Activated CD8-positive, alpha-beta memory T cell treated with anti-CD3 and anti-CD28 coated beads, Interleukin-2, amount 50 U/mL, for 48 hours (primary cell): ENCODE results near the gene GDF11.

ENCODE experiments used
- DNase-seq: peaks from one replicate; pipeline ENCODE4 v3.0.0-alpha.2; 2020

GDF11 gene

GRCh38 chr12:55707841-55708694 lies 34.9 kb upstream of the GDF11 start, which contains the start of gene ITGA7:
Gene ITGA7, minus strand, starts transcription at chr12:55707904. Its CDS starts 222 bp downstream, at chr12:55707682.
- DNase-seq: peak; percentile 76

- no peak for DNase-seq
Observed at GRCh38 chr12:55708695-55709233, 34.2 kb upstream of the GDF11 start.

DNA sequence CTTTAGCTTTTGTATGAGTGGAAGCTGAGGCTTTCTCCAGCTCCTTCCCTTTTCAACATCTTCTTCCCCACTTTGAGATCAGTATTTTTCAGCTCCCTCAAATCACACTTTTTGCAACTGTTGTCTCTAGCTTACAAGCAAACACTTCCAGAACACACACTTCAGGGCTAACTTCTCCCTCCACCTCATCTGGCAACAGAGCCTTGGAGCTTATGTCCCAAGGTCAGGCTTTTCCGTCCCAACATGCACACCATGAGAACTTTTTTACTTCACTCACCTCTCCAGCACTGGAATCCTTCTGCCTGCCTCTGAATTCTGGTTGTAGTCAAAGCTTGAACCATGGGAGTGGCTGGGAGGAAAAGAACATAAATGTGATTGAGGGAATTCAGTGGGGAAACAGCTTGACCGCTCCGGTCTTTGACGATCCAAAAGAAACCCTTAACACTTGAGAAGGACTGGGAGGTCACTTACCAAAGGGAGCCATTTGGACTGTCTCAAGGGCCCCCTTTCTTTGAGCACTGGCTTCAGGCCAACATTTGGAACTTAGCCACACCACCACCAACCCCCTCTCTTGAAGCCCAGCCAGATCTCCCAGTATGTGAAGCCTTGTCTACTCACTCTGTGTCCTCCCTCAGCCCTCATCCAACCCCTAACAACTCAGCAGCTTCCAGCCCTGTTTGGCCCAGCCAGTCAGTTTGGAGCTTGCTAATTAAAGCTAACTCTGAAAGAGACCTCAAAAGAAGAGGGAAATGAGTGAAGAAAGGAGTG lies 31.0 kb upstream of the GDF11 start:
- no peak for DNase-seq

- no peak for DNase-seq
Observed at GRCh38 chr12:55712700-55713415, 30.1 kb upstream of the GDF11 start.

DNA sequence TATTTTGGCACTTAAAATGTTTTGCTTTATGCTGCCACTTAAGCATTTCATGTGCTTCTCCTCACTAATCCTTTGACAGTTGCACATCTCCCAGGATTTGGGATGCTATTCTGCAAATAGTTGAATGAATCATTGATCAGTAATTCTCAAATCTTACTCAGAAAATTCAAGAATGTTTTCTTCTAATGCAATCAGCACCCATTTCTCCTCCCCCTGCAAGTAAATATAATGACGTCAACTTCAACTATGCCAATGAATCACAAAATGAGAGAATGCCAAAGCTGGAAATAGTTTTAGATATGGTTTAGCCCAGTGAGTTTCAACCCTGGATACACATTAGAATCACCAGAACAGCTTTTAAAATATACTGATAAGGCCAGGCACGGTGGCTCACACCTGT lies 29.2 kb upstream of the GDF11 start:
- no peak for DNase-seq

- no peak for DNase-seq
Observed at GRCh38 chr12:55715169-55715764, 27.7 kb upstream of the GDF11 start.

DNA sequence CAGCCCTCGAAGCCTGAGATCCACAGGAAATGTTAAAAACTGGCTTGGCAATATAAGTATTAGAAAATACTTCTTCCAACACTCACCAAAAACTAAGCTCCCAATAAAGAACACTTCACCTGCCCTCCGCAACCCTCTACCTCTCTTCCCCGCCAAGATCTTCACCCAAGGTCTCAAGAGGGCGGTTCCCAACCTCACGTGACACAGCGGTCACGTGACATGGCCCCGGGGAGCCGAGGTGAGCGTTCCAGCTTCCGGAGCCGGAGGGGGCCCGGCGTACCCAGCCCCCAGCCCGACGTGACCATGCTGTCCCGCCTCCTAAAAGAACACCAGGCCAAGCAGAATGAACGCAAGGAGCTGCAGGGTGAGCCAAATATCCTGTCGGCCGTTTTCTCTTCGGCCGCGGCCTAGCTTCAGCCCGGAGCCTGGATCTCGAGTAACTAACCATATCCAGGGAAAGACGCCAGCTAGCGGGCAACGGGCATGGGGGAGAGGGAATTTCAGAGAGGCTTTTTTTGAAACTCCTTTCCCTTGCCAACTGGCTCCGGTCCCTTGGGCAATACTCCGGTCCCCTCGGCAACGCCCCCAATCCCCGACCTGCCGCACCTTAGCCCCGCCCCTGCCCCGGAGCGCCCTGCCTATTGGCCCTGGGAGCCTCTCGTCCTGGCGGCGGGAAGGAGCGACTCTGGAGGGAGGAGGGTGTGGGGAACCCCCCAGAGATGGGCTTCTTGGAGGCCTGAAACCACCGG lies 26.9 kb upstream of the GDF11 start, which contains the start of gene BLOC1S1:
Gene BLOC1S1 (plus strand): TSS at position 214 of the 749 bp plus-strand sequence. CDS start 6 bp downstream, at position 220.
- peak; percentile 99 for DNase-seq

- no peak for DNase-seq
Observed at GRCh38 chr12:55716582-55716957, 26.4 kb upstream of the GDF11 start.

GRCh38 chr12:55717011-55718007 lies 25.6 kb upstream of the GDF11 start:
- no peak for DNase-seq

- no peak for DNase-seq
Observed at GRCh38 chr12:55718015-55718414, 24.9 kb upstream of the GDF11 start.

- DNase-seq: no peak
Observed at GRCh38 chr12:55718624-55719275, 24.2 kb upstream of the GDF11 start.

DNA sequence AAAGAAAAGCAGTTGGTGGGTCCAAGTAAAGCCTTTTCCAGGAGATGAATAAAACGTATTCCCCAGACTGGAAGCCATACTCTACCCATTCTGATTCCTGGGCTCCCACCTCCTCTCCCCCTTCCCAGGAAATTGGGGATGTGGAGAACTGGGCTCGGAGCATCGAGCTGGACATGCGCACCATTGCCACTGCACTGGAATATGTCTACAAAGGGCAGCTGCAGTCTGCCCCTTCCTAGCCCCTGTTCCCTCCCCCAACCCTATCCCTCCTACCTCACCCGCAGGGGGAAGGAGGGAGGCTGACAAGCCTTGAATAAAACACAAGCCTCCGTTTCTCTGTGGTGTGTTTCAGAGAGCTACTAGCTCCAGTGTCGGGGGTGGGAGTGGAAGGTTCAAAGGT lies 23.6 kb upstream of the GDF11 start:
- DNase-seq: no peak

DNA sequence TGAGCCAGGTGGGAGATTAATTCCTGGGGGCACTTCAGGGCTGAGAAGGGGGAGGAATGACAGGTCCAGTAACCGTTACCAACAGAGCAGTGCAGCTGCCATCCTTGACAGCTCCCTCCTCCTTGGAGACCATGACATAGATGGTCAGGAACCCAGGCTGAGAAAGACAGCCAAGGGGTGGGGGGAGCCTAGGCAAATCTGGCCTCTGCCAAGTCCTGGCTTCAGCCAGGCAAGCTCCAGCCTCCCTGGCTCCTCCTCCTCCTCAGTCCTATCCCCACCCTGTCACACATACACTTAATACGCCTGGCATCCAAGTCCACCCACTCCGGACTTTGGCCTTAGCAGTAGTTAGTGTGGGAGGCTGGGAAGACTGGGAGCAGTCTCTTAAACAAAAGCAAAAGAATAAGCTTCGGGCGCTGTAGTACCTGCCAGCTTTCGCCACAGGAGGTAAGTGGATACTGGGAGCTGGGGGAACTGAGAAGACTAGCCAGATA lies 22.8 kb upstream of the GDF11 start, which contains the start of gene RDH5:
Gene RDH5 (plus strand): TSS at position 323 of the 494 bp plus-strand sequence. CDS start 792 bp downstream, outside the sequence.
- DNase-seq: no peak

- no peak for DNase-seq
Observed at GRCh38 chr12:55720894-55721444, 22.0 kb upstream of the GDF11 start.

DNA sequence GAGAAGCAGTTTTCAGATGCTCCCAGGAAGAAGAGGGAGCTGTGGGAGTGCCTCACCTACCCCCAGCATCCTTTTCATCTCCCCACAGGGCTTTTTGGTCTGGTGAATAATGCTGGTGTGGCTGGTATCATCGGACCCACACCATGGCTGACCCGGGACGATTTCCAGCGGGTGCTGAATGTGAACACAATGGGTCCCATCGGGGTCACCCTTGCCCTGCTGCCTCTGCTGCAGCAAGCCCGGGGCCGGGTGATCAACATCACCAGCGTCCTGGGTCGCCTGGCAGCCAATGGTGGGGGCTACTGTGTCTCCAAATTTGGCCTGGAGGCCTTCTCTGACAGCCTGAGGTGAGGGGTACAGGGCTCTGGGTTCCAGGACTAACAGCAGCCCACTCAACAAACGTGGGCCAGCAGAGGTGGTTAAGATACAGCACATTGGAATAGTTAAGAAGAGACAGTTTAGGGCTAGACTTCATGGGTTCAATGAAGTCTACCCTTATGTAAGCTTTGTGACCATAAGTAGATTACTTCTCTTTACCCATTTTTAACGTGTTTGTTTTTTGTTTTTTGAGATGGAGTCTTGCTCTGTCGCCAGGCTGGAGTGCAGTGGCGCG lies 21.2 kb upstream of the GDF11 start:
- DNase-seq: no peak

DNA sequence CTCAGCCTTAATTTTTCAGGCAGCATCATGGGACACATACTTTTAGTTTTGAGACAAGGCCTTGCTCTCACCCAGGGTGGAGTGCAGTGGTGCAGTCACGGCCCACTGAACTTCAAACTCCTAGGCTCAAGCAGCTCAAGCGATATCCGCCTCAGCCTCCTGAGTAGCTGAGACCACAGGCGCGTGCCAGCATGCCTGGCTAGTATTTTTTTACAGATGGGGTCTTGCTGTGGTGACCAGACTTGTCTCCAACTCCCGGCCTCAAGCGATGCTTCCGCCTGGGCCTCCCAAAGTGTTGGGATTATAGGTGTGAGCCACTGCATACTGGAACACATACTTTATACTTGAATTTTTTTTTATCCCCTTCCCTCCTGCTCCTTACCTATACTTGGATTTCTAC lies 20.0 kb upstream of the GDF11 start:
- no peak for DNase-seq

DNA sequence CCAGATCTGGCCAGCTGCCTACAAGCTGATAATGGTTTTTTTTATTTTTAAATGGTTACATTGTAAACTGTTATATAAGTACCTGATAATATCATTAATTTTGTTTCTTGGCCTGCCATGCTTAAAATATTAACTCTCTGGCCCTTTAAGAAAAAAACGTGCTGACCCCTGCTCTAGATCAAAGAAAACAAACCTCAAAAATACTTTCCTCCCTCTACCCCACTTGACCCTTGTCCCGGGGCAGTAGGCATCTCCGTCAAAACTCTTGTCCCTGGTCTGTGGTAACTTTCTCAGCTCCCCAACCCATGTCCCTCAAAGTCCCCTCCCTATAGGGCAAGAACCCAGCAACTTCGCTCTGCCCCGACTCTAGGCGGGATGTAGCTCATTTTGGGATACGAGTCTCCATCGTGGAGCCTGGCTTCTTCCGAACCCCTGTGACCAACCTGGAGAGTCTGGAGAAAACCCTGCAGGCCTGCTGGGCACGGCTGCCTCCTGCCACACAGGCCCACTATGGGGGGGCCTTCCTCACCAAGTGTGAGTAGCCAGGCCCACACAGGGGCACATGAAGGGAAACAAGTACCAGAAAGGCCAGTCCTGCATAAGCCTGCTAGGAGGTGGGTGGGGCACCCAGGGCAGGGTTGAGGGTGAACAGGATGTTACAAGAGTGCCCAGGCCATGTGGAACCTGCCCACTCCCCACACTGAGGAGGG lies 19.3 kb upstream of the GDF11 start:
- no peak for DNase-seq
